DOHH2 (cell line): ENCODE results near the gene NPAS2.

Experiments used
- H3F3A ChIP-seq: fragments of 200-600 bp; sonication (generic), shearing (Covaris generic); 2 replicates; pipeline ENCODE4 v1.6.0; 2016; ENCODE audit warnings: antibody characterized with exemption, mild to moderate bottlenecking; ENCODE audit not compliant: control insufficient read depth, insufficient read depth
- H3K27ac ChIP-seq: fragments of 200-600 bp; sonication (generic); 2 replicates; pipeline ENCODE4 v1.5.1; 2014; ENCODE audit warnings: low read depth, mild to moderate bottlenecking, low read length, moderate library complexity
- H3K27me3 ChIP-seq: fragments of 200-600 bp; sonication (generic); 2 replicates; pipeline ENCODE4 v1.6.1; 2014; ENCODE audit warnings: mild to moderate bottlenecking, low read length, mixed read lengths; ENCODE audit not compliant: control insufficient read depth
- H3K36me3 ChIP-seq: fragments of 200-600 bp; sonication (generic); 2 replicates; pipeline ENCODE4 v1.6.1; 2014; ENCODE audit warnings: mild to moderate bottlenecking, low read length, moderate library complexity, mixed read lengths; ENCODE audit not compliant: control insufficient read depth
- H3K4me1 ChIP-seq: fragments of 200-600 bp; sonication (generic); 2 replicates; pipeline ENCODE4 v1.6.1; 2014; ENCODE audit warnings: mild to moderate bottlenecking, low read length, mixed read lengths; ENCODE audit not compliant: control insufficient read depth
- H3K4me2 ChIP-seq: fragments of 200-600 bp; sonication (generic); 2 replicates; pipeline ENCODE4 v1.6.0; 2014; ENCODE audit warnings: mild to moderate bottlenecking, low read length, moderate library complexity
- H3K4me3 ChIP-seq: fragments of 200-600 bp; sonication (generic); 2 replicates; pipeline ENCODE4 v1.5.1; 2014; ENCODE audit warnings: mild to moderate bottlenecking, low read length, mixed read lengths
- H3K79me2 ChIP-seq: fragments of 200-600 bp; sonication (generic); 2 replicates; pipeline ENCODE4 v1.6.1; 2014; ENCODE audit warnings: mild to moderate bottlenecking, low read length, mixed read lengths; ENCODE audit not compliant: control insufficient read depth
- H3K9me2 ChIP-seq: fragments of 200-600 bp; sonication (generic); replicated peaks from 2 replicates; pipeline ENCODE4 v1.6.1; 2014; ENCODE audit warnings: mild to moderate bottlenecking, low read length, mixed read lengths; ENCODE audit not compliant: control insufficient read depth
- H3K9me3 ChIP-seq: fragments of 200-600 bp; sonication (generic); 2 replicates; pipeline ENCODE4 v1.6.1; 2014; ENCODE audit warnings: antibody characterized with exemption, low read length, mixed read lengths; ENCODE audit not compliant: control insufficient read depth, insufficient read depth
- H4K20me1 ChIP-seq: fragments of 200-600 bp; sonication (generic); 2 replicates; pipeline ENCODE4 v1.6.0; 2014; ENCODE audit warnings: low read depth, mild to moderate bottlenecking, antibody characterized with exemption, low read length, moderate library complexity; ENCODE audit not compliant: control insufficient read depth, insufficient read depth
- CTCF ChIP-seq: fragments of 200-600 bp; sonication (generic); IDR thresholded peaks from one replicate; pipeline ENCODE4 v1.5.1; 2014; ENCODE audit warnings: antibody characterized with exemption, mild to moderate bottlenecking, low read depth, low read length; ENCODE audit not compliant: poor library complexity, severe bottlenecking
- EZH2phosphoT487 ChIP-seq: fragments of 200-600 bp; sonication (generic); IDR thresholded peaks from 2 replicates; pipeline ENCODE4 v1.6.1; 2017; ENCODE audit warnings: borderline replicate concordance, mild to moderate bottlenecking, antibody characterized with exemption, low read length, moderate library complexity, mixed read lengths

Gene NPAS2

GRCh38 chr2:100808582-100808981 is 11.4 kb upstream of the NPAS2 start:
- H3K9me2 ChIP-seq, result no peaks in the 10 kb centered on the region
- no peaks in the 10 kb centered on the region for H3K79me2 ChIP-seq
- H3F3A ChIP-seq, result no peaks in the 10 kb centered on the region
- no peak overlapping the region for H3K4me2 ChIP-seq
- TF ChIP-seq CTCF (no peak), EZH2phosphoT487 (no peak)
- no peaks in the 10 kb centered on the region for H3K36me3 ChIP-seq
- peaks cover 3% of the 10 kb centered on the region for H3K4me1 ChIP-seq
- H4K20me1 ChIP-seq, result no peaks in the 10 kb centered on the region
- H3K27me3 ChIP-seq, result no peaks in the 10 kb centered on the region; the same call in 1 of the 2 replicates
- no peak overlapping the region for H3K4me3 ChIP-seq
- H3K27ac ChIP-seq, result no peak overlapping the region
- no peaks in the 10 kb centered on the region for H3K9me3 ChIP-seq

GRCh38 chr2:100809506-100809905 is 10.4 kb upstream of the NPAS2 start:
- H3K4me3 ChIP-seq, result no peak overlapping the region
- H3K79me2 ChIP-seq, result no peaks in the 10 kb centered on the region
- no peaks in the 10 kb centered on the region for H3K9me3 ChIP-seq
- TF ChIP-seq CTCF, result no peak
- TF ChIP-seq EZH2phosphoT487, result no peak
- no peak overlapping the region for H3K4me2 ChIP-seq
- no peak overlapping the region for H3K27ac ChIP-seq
- H3F3A ChIP-seq, result no peaks in the 10 kb centered on the region
- no peaks in the 10 kb centered on the region for H3K9me2 ChIP-seq
- no peaks in the 10 kb centered on the region for H4K20me1 ChIP-seq
- H3K36me3 ChIP-seq, result no peaks in the 10 kb centered on the region
- peaks cover 2% of the 10 kb centered on the region; the same call in 1 of the 2 replicates for H3K27me3 ChIP-seq
- H3K4me1 ChIP-seq, result peaks cover 5% of the 10 kb centered on the region

GRCh38 chr2:100810603-100811145 is 9.3 kb upstream of the NPAS2 start:
- Histone ChIP-seq H3F3A (no peaks in the 10 kb centered on the region), H3K27ac (no peak overlapping the region), H3K4me1 (peaks cover 5% of the 10 kb centered on the region), H3K9me2 (no peaks in the 10 kb centered on the region), H3K27me3 (peaks cover 2% of the 10 kb centered on the region; the same call in 1 of the 2 replicates), H3K36me3 (no peaks in the 10 kb centered on the region), H3K4me2 (no peak overlapping the region), H3K79me2 (no peaks in the 10 kb centered on the region), H4K20me1 (no peaks in the 10 kb centered on the region), H3K9me3 (no peaks in the 10 kb centered on the region), H3K4me3 (no peak overlapping the region)
- TF ChIP-seq CTCF (no peak), EZH2phosphoT487 (no peak)
